ENCODE results near the gene ADAP2.

DNA sequence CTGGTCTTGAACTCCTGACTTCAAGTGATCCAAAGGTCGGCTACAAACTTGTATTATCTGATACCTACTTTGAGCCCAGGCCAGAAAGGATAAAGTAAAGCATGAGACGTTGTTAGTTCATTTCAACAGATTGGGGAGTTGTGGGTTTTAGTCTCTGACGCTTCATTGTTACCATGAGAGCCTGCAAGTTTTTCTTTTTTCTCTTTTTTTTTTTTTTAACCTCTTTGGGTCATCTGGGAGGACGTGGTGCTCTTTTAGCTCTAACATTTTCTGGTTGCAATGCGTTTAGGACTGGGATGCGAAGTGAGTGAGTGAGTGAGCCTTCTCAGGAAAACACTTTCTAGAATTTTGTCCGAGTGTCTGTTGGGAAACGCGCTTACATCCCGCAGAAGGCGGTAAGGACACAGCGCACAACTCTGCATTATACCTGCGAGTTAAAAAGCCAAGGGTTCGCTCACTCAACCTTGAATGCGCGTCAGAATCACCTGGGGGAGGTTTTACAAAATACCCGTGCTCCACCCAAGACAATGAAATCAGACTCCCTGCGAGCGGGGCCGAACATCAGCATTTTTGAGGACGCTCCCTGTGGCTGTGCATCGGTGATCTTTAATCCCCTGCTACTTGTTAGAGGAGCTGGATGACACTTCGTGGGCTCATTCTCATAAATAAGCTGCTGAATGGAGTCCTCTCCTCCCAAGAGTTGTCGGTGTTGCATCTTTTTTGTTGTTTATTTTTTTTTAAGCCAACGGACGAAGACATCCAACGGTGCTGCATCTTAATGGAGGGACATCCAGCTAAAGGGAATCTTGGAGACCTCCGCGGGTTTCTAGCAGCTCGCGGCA lies 48.5 kb downstream of the ADAP2 start:
- TF ChIP-seq CTCF (IDR thresholded peaks at IDR 0.05) (no peak), POLR2A (IDR thresholded peaks at IDR 0.05) (no peak)

Data from testis (tissue), 2 donors.